ENCODE results near the gene PAMR1. TPM values are rescaled to one million over a fixed set of nuclear protein-coding genes. Genes with fewer than 3 reads are reported as not detected.

The PAMR1 gene
- total and polyA plus RNA-seq, 2 experiments from 2014 or later, result 119 to 151 TPM

- Histone ChIP-seq H3K36me3 (ENCODE audit: low read depth) (no peaks in the 10 kb centered on the region), H3K4me3 (no peak overlapping the region), H3K4me2 (ENCODE audit: unreplicated experiment) (no peak overlapping the region), H3K4me1 (ENCODE audit: insufficient read depth) (peaks cover 29% of the 10 kb centered on the region), H3K79me2 (ENCODE audit: insufficient read depth) (no peaks in the 10 kb centered on the region), H3F3A (ENCODE audit: insufficient read depth) (peaks cover 25% of the 10 kb centered on the region), H3K27ac (no peak overlapping the region), H3K9me2 (ENCODE audit: insufficient read depth) (no peaks in the 10 kb centered on the region), H3K27me3 (replicated peaks; ENCODE audit: insufficient read depth) (no peaks in the 10 kb centered on the region), H3K9me3 (ENCODE audit: low read depth) (no peaks in the 10 kb centered on the region), H3K9ac (no peak overlapping the region), H4K20me1 (ENCODE audit: insufficient read depth) (no peaks in the 10 kb centered on the region), H2AFZ (no peak overlapping the region)
- DNase-seq, result no peak
- in situ Hi-C loops (cut with MboI), result no loop called here
- TF ChIP-seq EZH2phosphoT487 (IDR thresholded peaks at IDR 0.05; ENCODE audit: insufficient read depth, low read depth), result no peak
- TF ChIP-seq EZH2 (IDR thresholded peaks at IDR 0.05; ENCODE audit: insufficient read depth, poor library complexity, severe bottlenecking), result no peak
- WGBS, 2 experiments (ENCODE audit: low coverage in 1 of 2, low lambda C conversion rate in 2 of 2, missing lambda C conversion rate in 2 of 2), result 91 to 98% methylated on average over 5 of the region's 5 CpGs
Observed at GRCh38 chr11:35559949-35560348, 34.5 kb upstream of the PAMR1 start.

DNA sequence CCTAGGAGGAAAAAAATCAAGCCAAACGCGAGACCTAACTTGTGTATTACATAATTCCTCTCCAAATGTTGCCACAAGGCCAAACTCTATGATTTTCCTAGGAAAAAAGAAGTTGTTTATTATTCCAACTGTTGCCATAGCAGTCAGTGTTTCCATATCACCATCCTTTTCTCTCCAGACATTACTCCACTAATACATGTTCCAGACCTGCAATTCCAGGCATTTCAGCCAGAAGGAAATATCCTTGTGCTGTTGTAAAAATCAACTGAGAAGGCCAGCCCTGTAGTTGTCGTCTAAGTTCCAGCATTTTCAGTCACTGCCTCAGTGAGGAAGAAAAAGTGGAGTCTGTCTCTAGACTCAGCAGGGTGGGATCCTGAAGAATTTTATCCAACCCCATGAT lies 33.1 kb upstream of the PAMR1 start:
- H3K9me3 ChIP-seq (ENCODE audit: low read depth), result no peaks in the 10 kb centered on the region
- 63 to 66% methylated on average over 3 of the region's 3 CpGs for WGBS, 2 experiments (ENCODE audit: low coverage in 1 of 2, low lambda C conversion rate in 2 of 2, missing lambda C conversion rate in 2 of 2)
- H3K4me3 ChIP-seq, result no peak overlapping the region
- no peak overlapping the region for H3K27ac ChIP-seq
- TF ChIP-seq EZH2phosphoT487 (IDR thresholded peaks at IDR 0.05; ENCODE audit: insufficient read depth, low read depth) (no peak), EZH2 (IDR thresholded peaks at IDR 0.05; ENCODE audit: insufficient read depth, poor library complexity, severe bottlenecking) (no peak)
- H3K4me2 ChIP-seq (ENCODE audit: unreplicated experiment), result no peak overlapping the region
- no peaks in the 10 kb centered on the region for H4K20me1 ChIP-seq (ENCODE audit: insufficient read depth)
- in situ Hi-C loops (cut with MboI), result no loop called here
- H3F3A ChIP-seq (ENCODE audit: insufficient read depth), result peaks cover 37% of the 10 kb centered on the region
- H2AFZ ChIP-seq, result no peak overlapping the region
- H3K36me3 ChIP-seq (ENCODE audit: low read depth), result no peaks in the 10 kb centered on the region
- H3K9ac ChIP-seq, result no peak overlapping the region
- peaks cover 34% of the 10 kb centered on the region for H3K4me1 ChIP-seq (ENCODE audit: insufficient read depth)
- no peaks in the 10 kb centered on the region for H3K9me2 ChIP-seq (ENCODE audit: insufficient read depth)
- DNase-seq, result no peak
- no peaks in the 10 kb centered on the region for H3K79me2 ChIP-seq (ENCODE audit: insufficient read depth)
- no peaks in the 10 kb centered on the region for H3K27me3 ChIP-seq (replicated peaks; ENCODE audit: insufficient read depth)

DNA sequence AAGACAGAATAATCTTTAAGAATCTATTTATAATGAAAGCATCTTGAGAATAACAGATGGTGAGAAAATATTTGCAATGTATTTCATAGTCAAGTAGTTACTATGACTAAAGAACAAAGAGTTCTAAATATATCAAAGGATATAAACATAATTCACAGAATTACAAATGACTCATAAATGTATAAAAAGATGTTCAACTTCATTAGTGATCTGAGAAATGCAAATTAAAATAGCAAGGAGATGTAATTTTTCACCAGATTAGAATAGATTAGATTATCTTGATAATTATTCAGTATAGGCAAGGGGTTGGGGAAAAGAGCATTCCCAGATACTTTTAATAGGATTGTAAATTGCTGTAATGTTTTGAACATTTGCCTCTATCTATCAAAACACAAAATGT lies 30.1 kb upstream of the PAMR1 start:
- no peak overlapping the region for H2AFZ ChIP-seq
- H3K4me1 ChIP-seq (ENCODE audit: insufficient read depth), result peaks cover 33% of the 10 kb centered on the region
- H3K9me3 ChIP-seq (ENCODE audit: low read depth), result no peaks in the 10 kb centered on the region
- no peaks in the 10 kb centered on the region for H3K36me3 ChIP-seq (ENCODE audit: low read depth)
- no peaks in the 10 kb centered on the region for H4K20me1 ChIP-seq (ENCODE audit: insufficient read depth)
- TF ChIP-seq EZH2phosphoT487 (IDR thresholded peaks at IDR 0.05; ENCODE audit: insufficient read depth, low read depth) (no peak), EZH2 (IDR thresholded peaks at IDR 0.05; ENCODE audit: insufficient read depth, poor library complexity, severe bottlenecking) (no peak)
- H3K79me2 ChIP-seq (ENCODE audit: insufficient read depth), result no peaks in the 10 kb centered on the region
- peak overlapping the region; percentile 19 for H3K4me2 ChIP-seq (ENCODE audit: unreplicated experiment)
- no peak for DNase-seq
- in situ Hi-C loops (cut with MboI), result no loop called here
- H3K9me2 ChIP-seq (ENCODE audit: insufficient read depth), result no peaks in the 10 kb centered on the region
- H3K4me3 ChIP-seq, result no peak overlapping the region
- H3K27ac ChIP-seq, result peak overlapping the region; percentile 83
- H3K27me3 ChIP-seq (replicated peaks; ENCODE audit: insufficient read depth), result no peaks in the 10 kb centered on the region
- peaks cover 40% of the 10 kb centered on the region for H3F3A ChIP-seq (ENCODE audit: insufficient read depth)
- H3K9ac ChIP-seq, result 0 out of 2 replicates have a peak overlapping the region, but pooled peaks have one; percentile 48

DNA sequence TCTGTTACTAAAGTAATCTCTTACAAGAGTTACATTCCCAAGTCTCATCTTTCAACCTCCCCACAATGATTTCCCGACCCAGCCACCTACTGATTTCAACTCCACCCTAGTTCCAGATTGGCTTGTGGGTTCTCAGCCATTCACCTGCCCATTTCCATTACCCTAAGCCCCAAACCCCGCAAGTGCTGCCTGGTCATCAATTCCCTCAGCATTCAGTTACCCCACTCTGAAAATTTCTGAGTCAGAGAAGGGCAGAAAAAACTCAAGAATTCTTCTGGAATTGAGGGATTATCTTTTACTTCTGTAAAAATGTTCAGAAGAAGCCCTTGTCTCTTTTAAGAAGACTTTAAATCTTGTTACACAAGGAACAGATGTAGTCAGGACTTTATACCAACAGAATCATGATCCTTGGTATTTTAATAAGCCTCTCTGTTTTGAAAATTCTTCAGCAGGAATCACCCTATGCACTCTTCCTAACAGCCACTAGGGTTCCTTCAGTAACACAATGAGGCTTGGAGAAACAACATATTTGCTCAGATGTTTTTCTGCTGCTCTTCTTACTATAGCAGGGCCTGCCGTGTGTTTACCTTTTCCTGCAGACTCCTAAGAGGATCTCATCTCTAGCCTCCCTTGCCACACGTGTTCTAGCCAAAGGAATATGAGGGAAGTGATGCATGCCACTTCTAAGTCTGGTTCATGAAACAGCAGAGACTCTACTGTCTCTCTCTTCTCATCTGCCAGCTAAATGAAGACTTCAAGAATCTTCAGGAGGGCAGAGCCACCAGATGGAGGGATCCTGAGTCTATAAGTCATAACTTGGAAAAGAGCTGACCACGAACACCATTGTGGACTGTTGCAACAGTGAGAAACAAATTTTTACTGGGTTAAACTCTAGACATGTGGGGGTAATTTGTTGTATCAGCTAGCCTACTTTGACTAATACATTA lies 29.3 kb upstream of the PAMR1 start:
- peak; percentile 82 for DNase-seq
- WGBS, 2 experiments (ENCODE audit: low coverage in 1 of 2, low lambda C conversion rate in 2 of 2, missing lambda C conversion rate in 2 of 2), result 54 to 56% methylated on average over 5 of the region's 5 CpGs
- no peaks in the 10 kb centered on the region for H3K36me3 ChIP-seq (ENCODE audit: low read depth)

More for the DNA sequence above, 29.3 kb upstream of the PAMR1 start:
- Histone ChIP-seq H3K4me1 (ENCODE audit: insufficient read depth) (peaks cover 39% of the 10 kb centered on the region), H3K27ac (peak overlapping the region; percentile 83), H3K4me3 (no peak overlapping the region), H3K27me3 (replicated peaks; ENCODE audit: insufficient read depth) (no peaks in the 10 kb centered on the region), H3K79me2 (ENCODE audit: insufficient read depth) (no peaks in the 10 kb centered on the region), H3K9ac (peak overlapping the region; percentile 48), H3K4me2 (ENCODE audit: unreplicated experiment) (peak overlapping the region; percentile 44), H2AFZ (peak overlapping the region; percentile 43; the same call in 1 of the 2 replicates), H3K9me3 (ENCODE audit: low read depth) (no peaks in the 10 kb centered on the region), H3K9me2 (ENCODE audit: insufficient read depth) (no peaks in the 10 kb centered on the region), H3F3A (ENCODE audit: insufficient read depth) (peaks cover 47% of the 10 kb centered on the region), H4K20me1 (ENCODE audit: insufficient read depth) (no peaks in the 10 kb centered on the region)
- TF ChIP-seq EZH2phosphoT487 (IDR thresholded peaks at IDR 0.05; ENCODE audit: insufficient read depth, low read depth), result no peak
- TF ChIP-seq EZH2 (IDR thresholded peaks at IDR 0.05; ENCODE audit: insufficient read depth, poor library complexity, severe bottlenecking), result no peak
- in situ Hi-C loops (cut with MboI), result no loop called here
